Suprapubic skin (tissue), 4 donors: ENCODE data around the gene TNFRSF8.

ENCODE experiments used
- EP300 ChIP-seq: sonication (generic); formaldehyde crosslinking; IDR thresholded peaks from one replicate; pipeline ENCODE4 v1.6.1; 2017; ENCODE audit warnings: antibody characterized with exemption
- POLR2AphosphoS5 ChIP-seq, 3 donors: sonication (generic); formaldehyde crosslinking; IDR thresholded peaks; one replicate each; pipeline ENCODE4 v1.6.1; 2017; ENCODE audit warnings: antibody characterized with exemption in 3 of 3
- TF ChIP-seq, protein P1 (sequence below), 2 donors: fragments of 200-600 bp in 1 of 2; fragments of 450-650 bp in 1 of 2; sonication (generic) in 1 of 2; IDR thresholded peaks; one replicate each; pipeline ENCODE4 v1.5.1; 2016 to 2019; ENCODE audit warnings: antibody characterized with exemption in 2 of 2, mild to moderate bottlenecking in 1 of 2, moderate library complexity in 1 of 2

GRCh38 chr1:12113433-12114339 is 50.6 kb downstream of the TNFRSF8 start:
- TF ChIP-seq, protein P1, sequence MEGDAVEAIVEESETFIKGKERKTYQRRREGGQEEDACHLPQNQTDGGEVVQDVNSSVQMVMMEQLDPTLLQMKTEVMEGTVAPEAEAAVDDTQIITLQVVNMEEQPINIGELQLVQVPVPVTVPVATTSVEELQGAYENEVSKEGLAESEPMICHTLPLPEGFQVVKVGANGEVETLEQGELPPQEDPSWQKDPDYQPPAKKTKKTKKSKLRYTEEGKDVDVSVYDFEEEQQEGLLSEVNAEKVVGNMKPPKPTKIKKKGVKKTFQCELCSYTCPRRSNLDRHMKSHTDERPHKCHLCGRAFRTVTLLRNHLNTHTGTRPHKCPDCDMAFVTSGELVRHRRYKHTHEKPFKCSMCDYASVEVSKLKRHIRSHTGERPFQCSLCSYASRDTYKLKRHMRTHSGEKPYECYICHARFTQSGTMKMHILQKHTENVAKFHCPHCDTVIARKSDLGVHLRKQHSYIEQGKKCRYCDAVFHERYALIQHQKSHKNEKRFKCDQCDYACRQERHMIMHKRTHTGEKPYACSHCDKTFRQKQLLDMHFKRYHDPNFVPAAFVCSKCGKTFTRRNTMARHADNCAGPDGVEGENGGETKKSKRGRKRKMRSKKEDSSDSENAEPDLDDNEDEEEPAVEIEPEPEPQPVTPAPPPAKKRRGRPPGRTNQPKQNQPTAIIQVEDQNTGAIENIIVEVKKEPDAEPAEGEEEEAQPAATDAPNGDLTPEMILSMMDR (IDR thresholded peaks at IDR 0.05) = no peak
- TF ChIP-seq EP300 (no peak), POLR2AphosphoS5 (IDR thresholded peaks at IDR 0.05) (no peak)
